Endothelial cell of umbilical vein (primary cell): ENCODE measurements around the gene NXNL2. TPM values are rescaled to one million over a fixed set of nuclear protein-coding genes. Genes with fewer than 3 reads are reported as not detected.
A peak's percentile ranks its signal among the peaks of the same experiment; 100 is the strongest.

Experiments used
- BruUV-seq: library from RNA; stranded (reverse); fragments of 400-500 nt; replicated peaks from 2 replicates; lab custom pipeline; 2021; lab: Mats Ljungman, UMichigan
- CTCF ChIA-PET: fragments of 300-600, 350-600 bp; sonication (Branson Sonifier 250); formaldehyde crosslinking; loops from one replicate; lab custom pipeline; 2021; ENCODE audit warnings: antibody characterized with exemption, inconsistent platforms; lab: Charles Lee
- POLR2A ChIA-PET: fragments of 300-600, 350-600 bp; sonication (Branson Sonifier 250); formaldehyde crosslinking; loops from one replicate; lab custom pipeline; 2021; ENCODE audit warnings: antibody characterized with exemption, inconsistent platforms; lab: Charles Lee
- DNase-seq: peaks from one replicate; pipeline ENCODE4 v3.0.0-alpha.2; 2011; ENCODE audit warnings: low read depth, low spot score
- FAIRE-seq: peaks from 2 replicates; lab custom pipeline; 2011; peaks lifted over from hg19 to GRCh38; lab: Jason Lieb, UNC
- H2AFZ ChIP-seq: 2 replicates; pipeline ENCODE4 v1.6.0; 2012; ENCODE audit warnings: low read depth, low read length, control low read depth, inconsistent platforms
- H3K27ac ChIP-seq: 2 replicates; pipeline ENCODE4 v1.5.1; 2011; ENCODE audit warnings: low read depth, mild to moderate bottlenecking, control low read depth, low read length, moderate library complexity; ENCODE audit not compliant: insufficient read depth
- H3K27me3 ChIP-seq, 2 experiments: 2 replicates each; pipeline versions ENCODE4 v1.6.0 to v1.6.1; 2011; ENCODE audit warnings: low read length in 2 of 2, mixed read lengths in 1 of 2; ENCODE audit not compliant: control insufficient read depth in 2 of 2, insufficient read depth in 2 of 2
- H3K36me3 ChIP-seq, 2 experiments: 2 replicates in 1 of 2; 3 replicates in 1 of 2; pipeline ENCODE4 v1.5.1; 2011; ENCODE audit warnings: low read length in 2 of 2, mild to moderate bottlenecking in 1 of 2, moderate library complexity in 1 of 2; ENCODE audit not compliant: control insufficient read depth in 2 of 2, insufficient read depth in 2 of 2; ENCODE audit errors: extremely low read depth in 1 of 2
- H3K4me1 ChIP-seq: 3 replicates; pipeline ENCODE4 v1.5.1; 2011; ENCODE audit warnings: mild to moderate bottlenecking, low read length; ENCODE audit not compliant: control insufficient read depth, insufficient read depth; ENCODE audit errors: extremely low read depth
- H3K4me2 ChIP-seq: 2 replicates; pipeline ENCODE4 v1.6.1; 2011; ENCODE audit warnings: low read length, control low read depth, mixed read lengths; ENCODE audit not compliant: insufficient read depth
- H3K4me3 ChIP-seq, 3 experiments: fragments of 200-600 bp in 1 of 3; sonication (generic), shearing (Covaris generic) in 1 of 3; replicated peaks in 1 of 3; 2 replicates each; pipeline ENCODE4 v1.5.1; 2011 to 2016; ENCODE audit warnings: control low read depth in 3 of 3, low read length in 3 of 3, mild to moderate bottlenecking in 2 of 3, inconsistent platforms in 1 of 3, low read depth in 1 of 3, moderate library complexity in 1 of 3; ENCODE audit not compliant: insufficient read depth in 1 of 3
- H3K79me2 ChIP-seq: 2 replicates; pipeline ENCODE4 v1.6.0; 2012; ENCODE audit warnings: low read length, inconsistent platforms; ENCODE audit not compliant: control insufficient read depth, insufficient read depth
- H3K9ac ChIP-seq: replicated peaks from 2 replicates; pipeline ENCODE3; 2011; ENCODE audit warnings: low read length, control low read depth; ENCODE audit not compliant: insufficient read depth; ENCODE audit errors: extremely low read depth
- H3K9me1 ChIP-seq: replicated peaks from 3 replicates; pipeline ENCODE4 v1.6.0; 2011; ENCODE audit warnings: mild to moderate bottlenecking, low read length; ENCODE audit not compliant: control insufficient read depth, insufficient read depth; ENCODE audit errors: extremely low read depth
- H3K9me3 ChIP-seq: replicated peaks from 2 replicates; pipeline ENCODE4 v1.5.1; 2012; ENCODE audit warnings: low read length, inconsistent platforms; ENCODE audit not compliant: control insufficient read depth, insufficient read depth
- H4K20me1 ChIP-seq: replicated peaks from 2 replicates; pipeline ENCODE3; 2011; ENCODE audit warnings: mild to moderate bottlenecking, low read length; ENCODE audit not compliant: control insufficient read depth, insufficient read depth; ENCODE audit errors: extremely low read depth
- EZH2 ChIP-seq: IDR thresholded peaks from 2 replicates; pipeline ENCODE4 v1.6.1; 2012; ENCODE audit warnings: borderline replicate concordance, low read depth, mild to moderate bottlenecking, moderate library complexity, low read length, inconsistent platforms; ENCODE audit not compliant: severe bottlenecking
- FOS ChIP-seq: IDR thresholded peaks from 2 replicates; pipeline ENCODE4 v1.6.1; 2011; ENCODE audit warnings: mild to moderate bottlenecking, low read length, moderate library complexity, borderline replicate concordance; ENCODE audit not compliant: insufficient read depth
- GATA2 ChIP-seq: IDR thresholded peaks from 2 replicates; pipeline ENCODE4 v1.7.0; 2011; ENCODE audit warnings: low read depth, mild to moderate bottlenecking, moderate library complexity, mixed read lengths, low read length; ENCODE audit not compliant: insufficient read length, insufficient read depth
- JUN ChIP-seq: IDR thresholded peaks from 2 replicates; pipeline ENCODE4 v1.6.1; 2011; ENCODE audit warnings: borderline replicate concordance, low read depth; ENCODE audit not compliant: insufficient read length, insufficient read depth
- MYC ChIP-seq: IDR thresholded peaks from one replicate; pipeline ENCODE4 v1.6.1; 2011; ENCODE audit warnings: mild to moderate bottlenecking, low read depth, low read length
- POLR2A ChIP-seq: IDR thresholded peaks from 2 replicates; pipeline ENCODE4 v1.6.1; 2012; ENCODE audit warnings: low read depth, mild to moderate bottlenecking, control low read depth, low read length
- POLR2AphosphoS5 ChIP-seq: IDR thresholded peaks from 2 replicates; pipeline ENCODE4 v1.6.1; 2012; ENCODE audit warnings: low read depth, mild to moderate bottlenecking, control low read depth, low read length, moderate library complexity; ENCODE audit not compliant: insufficient read depth
- dilution Hi-C: fragments of 300-500 bp; cut with MboI; formaldehyde crosslinking; loops from one replicate; pipeline ENCODE4 v1.15.0; 2019; ENCODE audit warnings: low sequenced_read_pairs; ENCODE audit not compliant: extremely low pct_ligation_motif_present
- intact Hi-C: fragments of 100-400 bp; cut with micrococcal nuclease; formaldehyde crosslinking; loops from one replicate; pipeline ENCODE4 v1.10.0; 2022
- polyA plus RNA-seq, 4 experiments: library from polyadenylated mRNA; depleted of rRNA in 3 of 4; stranded (reverse) in 3 of 4; unstranded in 1 of 4; fragments of >200 nt; gene quantifications; 2 replicates each; pipeline versions ENCODE4 v1.2.1 to v1.2.3, GENCODE V29; 2011 to 2012; ENCODE audit warnings: missing spikeins in 1 of 4
- total RNA-seq: library from RNA; stranded (reverse); gene quantifications from 2 replicates; pipeline ENCODE4 v1.2.3, GENCODE V29; 2021
- TF ChIP-seq, protein P1 (sequence below): IDR thresholded peaks from 2 replicates; pipeline ENCODE4 v1.6.1; 2011; ENCODE audit not compliant: insufficient read depth, insufficient read length
- TF ChIP-seq, protein P2 (sequence below), 2 donors: IDR thresholded peaks; 1 replicate in 1 of 2; 2 replicates in 1 of 2; pipeline ENCODE4 v1.5.1; 2011; ENCODE audit warnings: low read length in 2 of 2, mild to moderate bottlenecking in 2 of 2, moderate library complexity in 2 of 2, control low read depth in 1 of 2, inconsistent platforms in 1 of 2, low read depth in 1 of 2; ENCODE audit not compliant: insufficient read depth in 1 of 2; ENCODE audit errors: extremely low read depth in 1 of 2

Gene NXNL2
- total and polyA plus RNA-seq, 2 donors (not counting 3 experiments of a cell fraction or from before 2014, with no cell fraction given) = 0.14 TPM; not detected in 1

DNA sequence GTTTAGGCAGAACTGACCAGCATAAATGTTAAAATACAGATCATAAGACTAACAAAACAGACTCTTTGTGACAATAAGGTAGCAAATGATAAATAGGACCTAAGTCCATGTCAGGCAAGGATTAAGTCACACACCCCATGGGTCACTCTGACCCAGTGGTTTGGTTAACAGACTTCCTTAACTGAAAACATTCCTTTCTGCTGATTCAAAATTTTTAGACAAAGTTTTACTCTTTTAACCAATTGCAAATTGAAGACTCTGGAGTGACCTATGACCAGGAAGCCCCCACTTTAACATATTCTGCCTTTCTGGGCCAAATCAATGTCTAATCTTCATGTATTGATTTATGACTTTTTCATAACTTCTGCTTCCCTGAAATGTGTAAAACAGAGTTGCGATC is 4.9 kb upstream of the NXNL2 start:
- no TSS peak for BruUV-seq
- TF ChIP-seq POLR2AphosphoS5 (no peak), GATA2 (no peak), MYC (no peak), POLR2A (no peak), JUN (no peak), EZH2 (no peak), FOS (no peak)
- TF ChIP-seq, protein P1, sequence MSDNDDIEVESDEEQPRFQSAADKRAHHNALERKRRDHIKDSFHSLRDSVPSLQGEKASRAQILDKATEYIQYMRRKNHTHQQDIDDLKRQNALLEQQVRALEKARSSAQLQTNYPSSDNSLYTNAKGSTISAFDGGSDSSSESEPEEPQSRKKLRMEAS = no peak
- TF ChIP-seq, protein P2, sequence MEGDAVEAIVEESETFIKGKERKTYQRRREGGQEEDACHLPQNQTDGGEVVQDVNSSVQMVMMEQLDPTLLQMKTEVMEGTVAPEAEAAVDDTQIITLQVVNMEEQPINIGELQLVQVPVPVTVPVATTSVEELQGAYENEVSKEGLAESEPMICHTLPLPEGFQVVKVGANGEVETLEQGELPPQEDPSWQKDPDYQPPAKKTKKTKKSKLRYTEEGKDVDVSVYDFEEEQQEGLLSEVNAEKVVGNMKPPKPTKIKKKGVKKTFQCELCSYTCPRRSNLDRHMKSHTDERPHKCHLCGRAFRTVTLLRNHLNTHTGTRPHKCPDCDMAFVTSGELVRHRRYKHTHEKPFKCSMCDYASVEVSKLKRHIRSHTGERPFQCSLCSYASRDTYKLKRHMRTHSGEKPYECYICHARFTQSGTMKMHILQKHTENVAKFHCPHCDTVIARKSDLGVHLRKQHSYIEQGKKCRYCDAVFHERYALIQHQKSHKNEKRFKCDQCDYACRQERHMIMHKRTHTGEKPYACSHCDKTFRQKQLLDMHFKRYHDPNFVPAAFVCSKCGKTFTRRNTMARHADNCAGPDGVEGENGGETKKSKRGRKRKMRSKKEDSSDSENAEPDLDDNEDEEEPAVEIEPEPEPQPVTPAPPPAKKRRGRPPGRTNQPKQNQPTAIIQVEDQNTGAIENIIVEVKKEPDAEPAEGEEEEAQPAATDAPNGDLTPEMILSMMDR (IDR thresholded peaks at IDR 0.05; ENCODE audit: extremely low read depth in 1 of 2, insufficient read depth in 1 of 2, low read depth in 1 of 2, low read length in 2 of 2) = no peak
- H3K4me3 ChIP-seq = no peak overlapping the region
- intact Hi-C loops = loop anchor here (5.0 kb wide), 2 partner anchors 258 to 273 kb away; no protein-coding TSS in a partner anchor
- POLR2A ChIA-PET = no interaction called here
- no peak overlapping the region for H3K9ac ChIP-seq
- FAIRE-seq (no peak), DNase-seq (no peak)
- dilution Hi-C loops = no loop called here
- H3K4me1 ChIP-seq = peaks cover under 1% of the 10 kb centered on the region
- H3K9me1 ChIP-seq = no peaks in the 10 kb centered on the region
- peaks cover 0 to 3% of the 10 kb centered on the region in 2 experiments for H3K27me3 ChIP-seq
- no peaks in the 10 kb centered on the region for H4K20me1 ChIP-seq
- no peaks in the 10 kb centered on the region for H3K9me3 ChIP-seq
- H3K4me2 ChIP-seq = no peak overlapping the region
- H2AFZ ChIP-seq = peak overlapping the region; percentile 10
- H3K36me3 ChIP-seq = no peaks in the 10 kb centered on the region
- CTCF ChIA-PET = no interaction called here
- H3K27ac ChIP-seq = no peak overlapping the region
- H3K79me2 ChIP-seq = no peaks in the 10 kb centered on the region
